Measurements from ENCODE around the gene USP1.

USP1 gene

DNA sequence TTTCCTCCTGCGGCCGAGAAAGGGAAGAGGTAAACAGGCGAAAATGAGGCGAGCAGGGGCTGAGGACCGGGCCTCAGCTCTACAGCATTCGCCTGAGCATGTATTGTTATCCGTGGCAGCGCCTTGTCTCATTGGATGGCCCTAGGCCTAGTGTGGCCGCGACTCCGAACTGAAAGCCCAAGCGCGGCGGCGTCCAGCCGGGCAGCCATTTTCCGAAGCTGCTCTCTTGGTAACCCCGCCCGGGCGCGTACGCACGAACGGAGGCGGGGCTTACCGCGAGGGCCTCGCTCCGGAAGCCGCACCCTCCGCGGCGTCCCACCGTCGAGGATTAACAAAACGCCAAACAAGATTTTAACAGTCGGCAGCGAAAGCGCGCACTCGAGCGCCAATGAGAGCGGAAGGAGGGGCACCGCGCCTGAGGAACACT lies 797 bp upstream of the USP1 start:
- Mint-ChIP-seq H3K4me3 (peak overlapping the region; percentile 90), H3K4me1 (peaks cover 43% of the 10 kb centered on the region), H3K9me3 (peaks cover 3% of the 10 kb centered on the region), H3K27me3 (no peaks in the 10 kb centered on the region), H3K36me3 (ENCODE audit: low read depth) (peaks cover 21% of the 10 kb centered on the region), H3K27ac (peak overlapping the region; percentile 100)
- DNase-seq (peak; percentile 93), ATAC-seq (no peak)

DNA sequence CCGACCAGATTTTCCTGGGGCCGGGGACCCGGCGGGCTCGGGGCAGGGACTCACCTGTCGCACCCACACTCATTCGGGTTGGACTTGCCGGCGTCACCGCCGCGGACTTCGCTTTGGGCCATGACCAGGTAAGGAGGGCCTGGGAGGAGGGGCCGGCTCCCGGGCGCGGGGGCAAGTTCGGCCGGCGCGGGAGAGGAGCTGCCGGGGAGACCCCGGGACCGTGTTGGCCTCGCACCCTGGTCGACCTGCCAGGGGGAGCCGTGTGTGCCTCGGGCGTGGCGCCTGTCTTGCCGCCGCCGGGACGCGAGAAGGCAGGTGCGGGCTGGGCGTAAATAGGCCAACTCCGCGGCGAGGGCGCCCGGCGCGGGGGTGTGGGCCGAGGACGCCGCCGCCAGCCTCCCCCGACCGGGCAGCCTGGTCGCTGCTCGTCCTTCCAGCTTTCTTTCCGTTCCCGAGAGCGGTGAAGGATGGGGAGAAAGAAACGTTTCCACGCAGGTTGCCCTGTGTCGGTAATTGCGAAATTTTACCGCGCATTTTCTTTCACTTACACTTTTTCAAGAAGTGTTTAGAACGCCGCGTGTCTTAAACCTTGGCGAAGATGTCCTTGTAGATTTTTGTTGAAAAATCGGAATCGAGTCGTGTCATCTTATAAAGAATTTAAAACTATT lies 558 bp downstream of the USP1 start:
- H3K4me3 Mint-ChIP-seq: peak overlapping the region; percentile 90
- DNase-seq (peak; percentile 40), ATAC-seq (no peak)
- no peaks in the 10 kb centered on the region for H3K27me3 Mint-ChIP-seq
- peaks cover 46% of the 10 kb centered on the region for H3K4me1 Mint-ChIP-seq
- peaks cover 3% of the 10 kb centered on the region for H3K9me3 Mint-ChIP-seq
- H3K27ac Mint-ChIP-seq: peak overlapping the region; percentile 100
- peaks cover 33% of the 10 kb centered on the region for H3K36me3 Mint-ChIP-seq (ENCODE audit: low read depth)

DNA sequence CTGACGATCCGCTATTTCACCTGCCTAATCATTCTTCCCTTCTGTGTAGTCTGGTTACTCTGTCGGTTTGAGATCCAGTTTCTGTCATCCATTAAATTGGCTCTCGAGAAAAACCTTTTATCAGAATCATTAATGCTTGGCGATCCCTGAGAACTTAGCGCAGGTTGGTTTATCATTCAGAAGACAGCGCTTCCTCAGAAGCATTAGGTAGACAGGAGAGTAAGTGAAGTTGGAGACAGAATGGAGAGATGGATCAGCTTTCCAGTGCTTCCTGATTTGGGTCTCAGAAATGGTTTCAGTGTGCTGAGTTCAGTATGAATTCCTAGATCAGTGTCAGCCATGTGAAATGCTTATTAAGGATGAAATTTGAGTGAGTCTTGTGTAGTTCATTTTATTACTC lies 1.3 kb downstream of the USP1 start:
- Mint-ChIP-seq H3K27me3 (no peaks in the 10 kb centered on the region), H3K4me3 (peak overlapping the region; percentile 90), H3K36me3 (ENCODE audit: low read depth) (peaks cover 37% of the 10 kb centered on the region), H3K4me1 (peaks cover 46% of the 10 kb centered on the region), H3K27ac (peak overlapping the region; percentile 85), H3K9me3 (peaks cover 3% of the 10 kb centered on the region)
- DNase-seq (no peak), ATAC-seq (no peak)

DNA sequence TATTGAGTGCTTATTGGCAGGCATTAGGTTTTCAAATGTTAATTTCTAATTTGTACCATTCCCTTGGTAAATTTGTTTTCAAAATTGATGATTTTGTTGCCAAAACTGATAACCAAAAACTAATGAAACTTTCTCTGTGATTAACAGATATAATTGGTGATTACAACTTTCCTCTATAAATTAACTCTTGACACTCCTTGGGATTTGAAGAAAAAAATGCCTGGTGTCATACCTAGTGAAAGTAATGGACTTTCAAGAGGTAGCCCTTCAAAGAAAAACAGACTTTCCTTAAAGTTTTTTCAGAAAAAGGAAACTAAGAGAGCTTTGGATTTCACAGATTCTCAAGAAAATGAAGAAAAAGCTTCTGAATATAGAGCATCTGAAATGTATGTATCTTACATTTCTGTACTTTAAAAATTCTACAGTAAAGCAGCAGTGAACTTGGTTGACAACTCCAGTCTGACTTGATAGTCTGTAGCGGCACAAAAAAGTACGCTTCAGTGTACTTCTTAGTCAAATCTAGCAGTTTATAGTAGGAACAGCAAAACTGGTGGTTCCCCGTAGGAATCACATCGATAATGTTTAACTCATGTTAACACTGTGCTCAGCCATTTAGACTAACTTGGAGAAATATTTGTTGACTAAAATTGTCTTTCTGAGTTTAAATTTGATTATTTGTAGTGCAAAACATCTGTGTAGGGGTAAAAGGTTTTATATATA lies 3.0 kb downstream of the USP1 start:
- no peak for DNase-seq
- H3K9me3 Mint-ChIP-seq: peaks cover 3% of the 10 kb centered on the region
- ATAC-seq: no peak
- H3K36me3 Mint-ChIP-seq (ENCODE audit: low read depth): peaks cover 45% of the 10 kb centered on the region
- H3K27me3 Mint-ChIP-seq: no peaks in the 10 kb centered on the region
- H3K4me3 Mint-ChIP-seq: peak overlapping the region; percentile 90
- H3K4me1 Mint-ChIP-seq: peaks cover 46% of the 10 kb centered on the region
- no peak overlapping the region for H3K27ac Mint-ChIP-seq

DNA sequence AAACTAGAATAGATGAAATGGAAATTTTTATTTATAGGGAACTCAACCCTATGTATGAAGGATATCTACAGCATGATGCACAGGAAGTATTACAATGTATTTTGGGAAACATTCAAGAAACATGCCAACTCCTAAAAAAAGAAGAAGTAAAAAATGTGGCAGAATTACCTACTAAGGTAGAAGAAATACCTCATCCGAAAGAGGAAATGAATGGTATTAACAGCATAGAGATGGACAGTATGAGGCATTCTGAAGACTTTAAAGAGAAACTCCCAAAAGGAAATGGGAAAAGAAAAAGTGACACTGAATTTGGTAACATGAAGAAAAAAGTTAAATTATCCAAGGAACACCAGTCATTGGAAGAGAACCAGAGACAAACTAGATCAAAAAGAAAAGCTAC lies 7.9 kb downstream of the USP1 start:
- Mint-ChIP-seq H3K36me3 (ENCODE audit: low read depth) (peaks cover 69% of the 10 kb centered on the region), H3K27ac (no peak overlapping the region), H3K4me3 (no peak overlapping the region), H3K27me3 (no peaks in the 10 kb centered on the region), H3K9me3 (no peaks in the 10 kb centered on the region), H3K4me1 (peaks cover 36% of the 10 kb centered on the region)
- no peak for DNase-seq
- no peak for ATAC-seq

DNA sequence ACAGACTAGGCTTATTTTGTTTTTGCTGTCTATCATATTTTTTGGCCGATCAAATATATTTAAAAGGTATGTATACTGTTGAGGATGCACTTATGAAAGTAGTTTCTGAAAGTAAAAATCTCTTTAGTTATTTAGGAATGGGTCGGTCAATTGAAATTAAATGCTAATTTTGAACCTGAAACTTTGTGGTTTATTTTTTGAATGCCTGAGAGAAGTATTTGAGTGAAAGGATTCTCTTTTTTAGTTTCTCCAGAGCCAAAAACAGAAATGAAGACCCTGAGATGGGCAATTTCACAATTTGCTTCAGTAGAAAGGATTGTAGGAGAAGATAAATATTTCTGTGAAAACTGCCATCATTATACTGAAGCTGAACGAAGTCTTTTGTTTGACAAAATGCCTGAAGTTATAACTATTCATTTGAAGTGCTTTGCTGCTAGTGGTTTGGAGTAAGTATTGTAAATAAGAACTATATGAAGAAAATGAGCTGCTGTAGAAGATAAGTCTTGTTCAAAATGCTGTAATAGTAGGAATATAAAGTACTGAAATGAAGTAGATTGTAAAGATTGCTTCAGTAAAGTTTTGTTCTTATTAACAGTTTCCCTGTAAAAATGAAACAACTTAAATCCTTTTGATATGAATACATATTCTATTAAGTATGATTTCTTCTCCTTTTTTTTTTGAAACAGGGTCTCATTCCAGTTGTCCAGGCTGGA lies 11.5 kb downstream of the USP1 start:
- peak overlapping the region; percentile 31 for H3K27ac Mint-ChIP-seq
- no peak for ATAC-seq
- no peaks in the 10 kb centered on the region for H3K27me3 Mint-ChIP-seq
- peaks cover 29% of the 10 kb centered on the region for H3K4me1 Mint-ChIP-seq
- H3K9me3 Mint-ChIP-seq: no peaks in the 10 kb centered on the region
- H3K4me3 Mint-ChIP-seq: no peak overlapping the region
- no peak for DNase-seq
- H3K36me3 Mint-ChIP-seq (ENCODE audit: low read depth): peaks cover 68% of the 10 kb centered on the region

DNA sequence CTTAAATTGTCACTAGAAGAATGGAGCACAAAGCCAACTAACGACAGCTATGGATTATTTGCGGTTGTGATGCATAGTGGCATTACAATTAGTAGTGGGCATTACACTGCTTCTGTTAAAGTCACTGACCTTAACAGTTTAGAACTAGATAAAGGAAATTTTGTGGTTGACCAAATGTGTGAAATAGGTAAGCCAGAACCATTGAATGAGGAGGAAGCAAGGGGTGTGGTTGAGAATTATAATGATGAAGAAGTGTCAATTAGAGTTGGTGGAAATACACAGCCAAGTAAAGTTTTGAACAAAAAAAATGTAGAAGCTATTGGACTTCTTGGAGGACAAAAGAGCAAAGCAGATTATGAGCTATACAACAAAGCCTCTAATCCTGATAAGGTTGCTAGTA lies 13.5 kb downstream of the USP1 start:
- ATAC-seq (no peak), DNase-seq (no peak)
- Mint-ChIP-seq H3K9me3 (no peaks in the 10 kb centered on the region), H3K4me3 (no peak overlapping the region), H3K36me3 (ENCODE audit: low read depth) (peaks cover 64% of the 10 kb centered on the region), H3K27me3 (no peaks in the 10 kb centered on the region), H3K27ac (peak overlapping the region; percentile 6), H3K4me1 (peaks cover 24% of the 10 kb centered on the region)

DNA sequence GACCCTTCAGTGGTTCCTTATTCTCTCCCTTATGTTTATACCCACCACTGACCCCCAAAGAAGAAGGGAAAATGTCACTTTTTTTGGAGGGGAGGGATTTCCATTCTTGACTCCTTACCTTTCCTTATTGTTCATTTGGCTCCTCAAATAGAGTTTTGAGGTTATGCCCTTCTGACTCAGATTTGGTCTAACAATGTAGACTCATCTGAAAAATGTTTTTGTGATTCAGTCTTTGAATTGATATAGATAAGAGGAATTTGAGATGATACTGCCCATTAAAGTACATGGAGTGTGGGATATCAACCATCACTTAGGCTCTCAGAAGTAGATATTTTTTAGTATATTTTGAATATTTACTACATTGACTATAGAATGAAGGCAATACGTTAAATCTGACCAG lies 16.1 kb downstream of the USP1 start:
- DNase-seq (no peak), ATAC-seq (no peak)
- H3K4me3 Mint-ChIP-seq: no peak overlapping the region
- peaks cover 46% of the 10 kb centered on the region for H3K36me3 Mint-ChIP-seq (ENCODE audit: low read depth)
- no peaks in the 10 kb centered on the region for H3K27me3 Mint-ChIP-seq
- H3K4me1 Mint-ChIP-seq: peaks cover 17% of the 10 kb centered on the region
- H3K27ac Mint-ChIP-seq: no peak overlapping the region
- no peaks in the 10 kb centered on the region for H3K9me3 Mint-ChIP-seq

DNA sequence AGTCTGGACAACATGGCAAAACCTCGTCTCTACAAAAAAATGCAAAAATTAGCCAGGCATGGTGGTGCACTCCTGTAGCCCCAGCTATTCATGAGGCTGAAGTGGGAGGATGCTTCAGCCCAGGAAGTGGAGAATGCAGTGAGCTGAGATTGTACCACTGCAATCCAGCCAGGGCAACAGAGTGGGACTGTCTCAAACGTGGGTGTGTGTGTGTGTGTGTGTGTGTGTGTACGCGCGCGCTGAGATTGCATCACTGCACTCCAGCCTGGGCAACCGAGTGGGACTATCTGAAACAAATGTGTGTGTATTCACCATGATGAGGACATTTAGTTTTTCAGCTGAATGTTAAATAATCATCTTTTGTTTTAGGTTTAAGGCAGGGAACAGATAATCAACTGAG lies 21.1 kb downstream of the USP1 start:
- Mint-ChIP-seq H3K27ac (no peak overlapping the region), H3K27me3 (no peaks in the 10 kb centered on the region), H3K36me3 (ENCODE audit: low read depth) (peaks cover 8% of the 10 kb centered on the region), H3K4me3 (no peak overlapping the region), H3K9me3 (no peaks in the 10 kb centered on the region), H3K4me1 (peaks cover under 1% of the 10 kb centered on the region)
- ATAC-seq: no peak
- DNase-seq: no peak

DNA sequence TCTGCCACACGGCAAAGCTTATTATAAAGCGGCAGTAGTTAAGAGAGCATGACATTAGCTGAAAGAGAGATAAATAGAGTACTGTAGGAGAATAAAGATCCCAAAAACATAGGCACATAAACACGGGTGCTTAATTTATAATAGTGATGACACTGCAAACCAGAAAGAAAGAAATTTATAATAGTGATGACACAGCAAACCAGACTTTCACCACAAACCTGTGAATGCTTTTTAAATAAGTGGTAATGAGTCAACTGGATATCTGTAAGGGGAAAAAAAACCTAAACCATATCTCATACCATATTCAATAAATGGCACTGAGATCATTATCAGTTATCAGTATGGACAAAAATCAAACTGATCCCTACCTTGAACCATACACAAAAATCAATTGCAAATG lies 25.5 kb downstream of the USP1 start:
- H3K36me3 Mint-ChIP-seq (ENCODE audit: low read depth): peaks cover 11% of the 10 kb centered on the region
- H3K9me3 Mint-ChIP-seq: peaks cover 4% of the 10 kb centered on the region
- no peaks in the 10 kb centered on the region for H3K27me3 Mint-ChIP-seq
- DNase-seq (no peak), ATAC-seq (no peak)
- H3K4me1 Mint-ChIP-seq: no peaks in the 10 kb centered on the region
- no peak overlapping the region for H3K4me3 Mint-ChIP-seq
- no peak overlapping the region for H3K27ac Mint-ChIP-seq

DNA sequence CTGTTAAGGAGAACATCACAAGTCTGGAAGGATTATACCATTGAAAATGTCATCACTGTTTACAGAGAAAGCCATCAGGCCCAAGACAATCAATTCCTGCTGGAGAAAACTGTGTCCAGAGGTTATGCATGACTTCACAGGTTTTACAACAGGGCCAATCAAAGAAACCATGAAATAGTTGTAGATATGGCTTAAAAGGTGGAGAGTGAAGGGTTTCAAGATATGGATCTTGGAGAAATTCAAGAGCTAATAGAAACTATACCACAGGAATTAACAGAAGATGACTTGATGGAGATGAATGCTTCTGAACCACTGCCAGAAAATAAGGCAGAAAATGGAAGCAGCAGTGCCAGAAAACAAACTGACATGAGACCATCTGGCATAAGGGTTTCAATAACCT lies 30.2 kb downstream of the USP1 start:
- no peak for ATAC-seq
- H3K36me3 Mint-ChIP-seq (ENCODE audit: low read depth): peaks cover 33% of the 10 kb centered on the region
- no peak overlapping the region for H3K27ac Mint-ChIP-seq
- H3K4me3 Mint-ChIP-seq: no peak overlapping the region
- H3K9me3 Mint-ChIP-seq: peaks cover 9% of the 10 kb centered on the region
- DNase-seq: no peak
- H3K4me1 Mint-ChIP-seq: no peaks in the 10 kb centered on the region
- H3K27me3 Mint-ChIP-seq: no peaks in the 10 kb centered on the region

DNA sequence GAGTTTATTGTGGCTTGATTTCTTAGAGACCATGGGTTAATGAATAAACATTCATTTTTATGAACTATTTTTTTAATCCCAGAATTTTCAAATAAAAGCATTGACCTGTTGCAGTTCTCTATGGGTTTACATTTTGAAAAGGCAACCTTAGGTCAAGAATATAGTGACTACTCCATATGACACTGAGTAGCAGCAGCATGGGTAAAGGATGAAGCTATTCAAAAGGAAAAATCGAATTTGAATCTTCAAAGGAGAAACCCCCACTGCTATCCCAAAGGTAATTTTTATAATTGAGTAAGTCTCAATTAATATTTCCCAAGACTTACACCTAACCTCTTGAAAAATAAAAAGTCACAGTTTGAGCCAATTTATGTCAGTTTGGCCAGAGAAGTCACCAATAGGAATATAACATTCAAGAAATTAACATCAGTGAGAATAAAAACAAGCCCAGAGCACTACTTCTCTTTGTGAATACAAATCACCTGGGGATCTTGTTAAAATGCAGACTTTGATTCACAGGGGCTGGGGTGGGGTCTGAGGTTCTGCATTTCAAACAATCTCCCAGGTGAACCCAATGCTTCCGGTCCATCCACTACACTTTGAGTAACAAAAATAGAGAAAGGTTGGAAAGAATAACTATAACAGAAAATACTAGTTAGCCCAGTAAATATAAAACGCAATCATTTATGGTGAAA lies 39.8 kb downstream of the USP1 start:
- no peaks in the 10 kb centered on the region for H3K4me1 Mint-ChIP-seq
- no peaks in the 10 kb centered on the region for H3K9me3 Mint-ChIP-seq
- DNase-seq: no peak
- peaks cover 9% of the 10 kb centered on the region for H3K36me3 Mint-ChIP-seq (ENCODE audit: low read depth)
- no peak for ATAC-seq
- H3K4me3 Mint-ChIP-seq: no peak overlapping the region
- H3K27ac Mint-ChIP-seq: no peak overlapping the region
- H3K27me3 Mint-ChIP-seq: no peaks in the 10 kb centered on the region

DNA sequence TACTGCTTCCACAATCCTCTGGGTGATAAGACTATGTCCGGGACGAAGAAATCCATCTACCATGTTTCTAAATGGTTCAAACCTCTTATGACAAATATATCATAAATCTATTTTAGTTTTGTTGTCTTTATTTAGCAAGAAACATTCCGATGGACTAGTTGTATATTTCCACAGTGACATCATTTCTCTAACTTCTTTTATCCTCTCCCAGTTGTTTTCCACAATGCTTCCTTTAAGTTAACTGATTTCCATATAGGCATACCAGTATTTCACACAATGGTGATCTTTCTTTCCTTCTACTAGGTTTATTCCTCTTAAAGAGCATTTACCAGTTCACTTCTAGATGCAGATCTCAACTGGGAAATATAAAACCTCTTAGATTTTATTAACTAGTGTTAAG lies 44.8 kb downstream of the USP1 start:
- Mint-ChIP-seq H3K9me3 (no peaks in the 10 kb centered on the region), H3K4me3 (no peak overlapping the region), H3K4me1 (no peaks in the 10 kb centered on the region), H3K27ac (no peak overlapping the region), H3K36me3 (ENCODE audit: low read depth) (no peaks in the 10 kb centered on the region), H3K27me3 (no peaks in the 10 kb centered on the region)
- DNase-seq (no peak), ATAC-seq (no peak)

DNA sequence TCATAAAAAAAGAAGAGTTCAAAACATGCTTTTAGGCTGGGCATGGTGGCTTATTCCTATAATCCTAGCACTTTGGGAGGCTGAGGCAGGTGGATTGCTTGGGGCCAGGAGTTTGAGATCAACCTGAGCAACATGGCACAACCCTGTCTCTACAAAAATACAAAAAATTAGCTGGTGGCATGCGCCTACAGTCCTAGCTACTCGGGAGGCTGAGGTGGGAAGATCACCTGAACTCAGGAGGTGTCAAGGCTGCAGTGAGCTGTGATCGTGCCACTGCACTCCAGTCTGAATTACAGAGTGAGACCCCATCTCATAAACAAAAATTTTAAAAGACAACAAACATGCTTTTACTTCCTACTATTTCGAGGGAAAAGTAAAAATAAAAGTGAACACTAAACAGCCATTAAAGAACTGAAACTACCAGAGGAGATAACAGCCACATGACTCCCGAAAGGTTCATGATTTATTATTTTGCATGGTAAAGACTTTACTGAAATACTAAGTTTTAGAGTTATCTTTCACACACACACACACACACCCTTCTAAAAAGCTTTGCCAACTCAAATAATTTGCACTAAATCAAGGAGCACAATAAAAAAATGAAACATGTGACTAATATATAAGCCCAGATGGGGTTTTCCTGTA lies 48.1 kb downstream of the USP1 start:
- Mint-ChIP-seq H3K4me1 (no peaks in the 10 kb centered on the region), H3K27me3 (no peaks in the 10 kb centered on the region), H3K36me3 (ENCODE audit: low read depth) (peaks cover 2% of the 10 kb centered on the region), H3K27ac (no peak overlapping the region), H3K9me3 (no peaks in the 10 kb centered on the region), H3K4me3 (no peak overlapping the region)
- DNase-seq (no peak), ATAC-seq (no peak)

Data from activated naive CD8-positive, alpha-beta T cell treated with anti-CD3 and anti-CD28 coated beads, Interleukin-2, amount 50 U/mL, for 24 hours (primary cell).